GM10248 (cell line): ENCODE data around the gene NSD1.

ENCODE experiments used
- CTCF ChIA-PET: fragments of 300-600 bp; sonication (Branson Sonifier 250); formaldehyde crosslinking; extraction: SDS; loops from one replicate; lab custom pipeline; 2021; ENCODE audit warnings: antibody characterized with exemption; lab: Yijun Ruan, JAX
- POLR2A ChIA-PET: fragments of 350-650 bp; sonication (Branson Sonifier 250); formaldehyde crosslinking; extraction: SDS; loops from one replicate; lab custom pipeline; 2020; ENCODE audit warnings: antibody characterized with exemption; lab: Yijun Ruan, JAX
- DNase-seq: peaks from one replicate; pipeline ENCODE4 v3.0.0; 2012; ENCODE audit errors: extremely low spot score
- TF ChIP-seq, protein P1 (sequence below): IDR thresholded peaks from 2 replicates; pipeline ENCODE4 v1.5.1; 2012; ENCODE audit warnings: mild to moderate bottlenecking, low read depth; ENCODE audit errors: extremely low read depth, missing control alignments, control extremely low read depth

Gene NSD1

DNA sequence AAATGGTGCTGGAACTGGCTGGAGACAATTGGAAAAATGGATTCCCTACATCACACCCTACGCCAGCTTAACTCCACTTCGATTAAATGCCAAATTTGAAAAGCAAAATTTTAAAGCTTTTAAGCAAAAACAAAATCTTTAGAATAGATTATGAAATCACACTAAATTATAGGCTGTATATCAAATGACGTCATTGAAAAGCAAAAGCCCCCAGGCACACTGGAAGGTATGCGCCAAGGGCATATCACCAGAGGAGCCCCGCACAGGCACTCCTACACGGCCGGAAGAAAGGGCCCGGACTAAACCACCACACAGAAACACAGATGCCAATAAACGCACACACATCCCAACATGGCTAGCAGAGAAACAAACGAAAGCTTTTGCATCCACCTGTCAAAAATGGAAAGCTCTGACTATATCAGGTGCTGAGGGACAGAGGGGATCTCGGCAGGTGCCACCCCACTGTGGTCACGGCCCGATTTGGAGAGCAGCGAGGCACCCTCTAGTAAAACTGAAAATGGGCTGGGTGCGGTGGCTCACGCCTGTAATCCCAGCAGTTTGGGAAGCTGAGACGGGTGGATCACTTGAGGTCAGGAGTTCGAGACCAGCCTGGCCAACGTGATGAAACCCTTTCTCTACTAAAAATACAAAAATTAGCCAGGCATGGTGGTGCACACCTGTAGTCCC, 195.1 kb downstream of the NSD1 start:
- ChIA-PET POLR2A (no interaction called here), CTCF (interaction anchor here (1.0 to 4.7 kb wide), 5 partner anchors 9 to 127 kb away, joined by 3 to 20 read pairs (median 10); no protein-coding TSS in a partner anchor)
- DNase-seq: no peak
- TF ChIP-seq, protein P1, sequence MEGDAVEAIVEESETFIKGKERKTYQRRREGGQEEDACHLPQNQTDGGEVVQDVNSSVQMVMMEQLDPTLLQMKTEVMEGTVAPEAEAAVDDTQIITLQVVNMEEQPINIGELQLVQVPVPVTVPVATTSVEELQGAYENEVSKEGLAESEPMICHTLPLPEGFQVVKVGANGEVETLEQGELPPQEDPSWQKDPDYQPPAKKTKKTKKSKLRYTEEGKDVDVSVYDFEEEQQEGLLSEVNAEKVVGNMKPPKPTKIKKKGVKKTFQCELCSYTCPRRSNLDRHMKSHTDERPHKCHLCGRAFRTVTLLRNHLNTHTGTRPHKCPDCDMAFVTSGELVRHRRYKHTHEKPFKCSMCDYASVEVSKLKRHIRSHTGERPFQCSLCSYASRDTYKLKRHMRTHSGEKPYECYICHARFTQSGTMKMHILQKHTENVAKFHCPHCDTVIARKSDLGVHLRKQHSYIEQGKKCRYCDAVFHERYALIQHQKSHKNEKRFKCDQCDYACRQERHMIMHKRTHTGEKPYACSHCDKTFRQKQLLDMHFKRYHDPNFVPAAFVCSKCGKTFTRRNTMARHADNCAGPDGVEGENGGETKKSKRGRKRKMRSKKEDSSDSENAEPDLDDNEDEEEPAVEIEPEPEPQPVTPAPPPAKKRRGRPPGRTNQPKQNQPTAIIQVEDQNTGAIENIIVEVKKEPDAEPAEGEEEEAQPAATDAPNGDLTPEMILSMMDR: no peak

DNA sequence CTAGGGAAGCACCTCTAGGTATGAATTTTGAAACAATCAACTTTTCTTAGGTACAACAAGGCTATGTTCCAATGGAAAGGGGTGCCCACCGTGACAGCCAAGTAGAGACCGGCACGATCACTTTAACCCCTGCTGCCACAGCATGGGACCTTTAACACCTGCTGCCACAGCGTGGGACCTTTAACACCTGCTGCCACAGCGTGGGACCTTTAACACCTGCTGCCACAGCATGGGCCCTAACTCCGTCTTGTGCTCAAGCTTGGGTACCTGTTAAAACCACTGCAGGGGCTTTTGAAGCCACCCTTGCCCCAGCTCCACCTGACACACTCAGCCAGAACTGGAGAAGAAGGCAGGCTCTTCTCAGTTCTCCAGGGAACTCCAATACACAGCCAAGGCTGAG, 196.3 kb downstream of the NSD1 start:
- TF ChIP-seq, protein P1: no peak
- ChIA-PET POLR2A (no interaction called here), CTCF (interaction anchor here (0.8 to 3.5 kb wide), 5 partner anchors 12 to 218 kb away, joined by 3 to 17 read pairs (median 3); partner anchors contain the start of gene MXD3)
- no peak for DNase-seq

DNA sequence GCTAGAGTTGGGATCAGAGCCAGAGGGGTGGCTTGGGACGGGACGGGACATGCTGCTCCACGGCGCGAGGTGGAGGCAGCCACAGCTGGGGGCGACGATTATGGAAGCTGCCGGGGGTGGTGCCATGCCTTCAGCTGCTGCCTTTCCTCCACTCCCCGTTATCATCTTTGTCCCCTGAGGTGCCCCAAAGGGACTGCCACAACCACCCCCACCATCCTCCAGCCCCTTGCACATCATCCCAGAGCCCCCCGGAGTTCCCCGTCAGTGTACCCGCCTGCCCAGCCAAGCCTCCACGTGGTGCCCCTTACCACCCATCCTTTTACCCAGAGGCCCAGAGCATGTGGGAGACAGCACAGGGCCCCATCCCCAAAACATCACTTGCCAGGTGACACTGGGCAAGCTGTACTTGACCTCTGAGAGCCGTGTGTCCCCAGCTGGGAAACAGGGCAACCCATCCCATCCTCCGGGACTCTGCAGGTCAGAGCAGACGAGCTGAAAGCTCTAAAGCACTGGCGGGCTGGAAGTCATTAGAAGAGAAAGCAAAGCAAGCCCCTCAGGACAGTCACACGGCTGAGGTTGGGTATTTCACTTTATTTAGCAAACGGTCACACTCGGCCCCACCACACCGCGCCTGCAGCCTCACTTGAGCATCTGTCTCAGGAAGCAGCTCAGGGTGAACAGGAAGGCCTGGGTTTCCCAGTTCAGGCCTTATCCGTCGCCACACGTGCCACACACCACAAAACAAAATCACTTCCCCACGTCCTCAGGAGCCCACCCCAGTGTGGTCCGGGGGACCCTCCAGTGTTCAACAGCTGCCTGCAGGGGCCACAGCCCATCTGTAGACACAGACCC, 197.6 kb downstream of the NSD1 start:
- no peak for DNase-seq
- TF ChIP-seq, protein P1: no peak
- CTCF ChIA-PET: interaction anchor here (0.9 to 3.5 kb wide), 7 partner anchors 9 to 58 kb away, joined by 3 to 17 read pairs (median 3); partner anchors contain the start of gene MXD3

DNA sequence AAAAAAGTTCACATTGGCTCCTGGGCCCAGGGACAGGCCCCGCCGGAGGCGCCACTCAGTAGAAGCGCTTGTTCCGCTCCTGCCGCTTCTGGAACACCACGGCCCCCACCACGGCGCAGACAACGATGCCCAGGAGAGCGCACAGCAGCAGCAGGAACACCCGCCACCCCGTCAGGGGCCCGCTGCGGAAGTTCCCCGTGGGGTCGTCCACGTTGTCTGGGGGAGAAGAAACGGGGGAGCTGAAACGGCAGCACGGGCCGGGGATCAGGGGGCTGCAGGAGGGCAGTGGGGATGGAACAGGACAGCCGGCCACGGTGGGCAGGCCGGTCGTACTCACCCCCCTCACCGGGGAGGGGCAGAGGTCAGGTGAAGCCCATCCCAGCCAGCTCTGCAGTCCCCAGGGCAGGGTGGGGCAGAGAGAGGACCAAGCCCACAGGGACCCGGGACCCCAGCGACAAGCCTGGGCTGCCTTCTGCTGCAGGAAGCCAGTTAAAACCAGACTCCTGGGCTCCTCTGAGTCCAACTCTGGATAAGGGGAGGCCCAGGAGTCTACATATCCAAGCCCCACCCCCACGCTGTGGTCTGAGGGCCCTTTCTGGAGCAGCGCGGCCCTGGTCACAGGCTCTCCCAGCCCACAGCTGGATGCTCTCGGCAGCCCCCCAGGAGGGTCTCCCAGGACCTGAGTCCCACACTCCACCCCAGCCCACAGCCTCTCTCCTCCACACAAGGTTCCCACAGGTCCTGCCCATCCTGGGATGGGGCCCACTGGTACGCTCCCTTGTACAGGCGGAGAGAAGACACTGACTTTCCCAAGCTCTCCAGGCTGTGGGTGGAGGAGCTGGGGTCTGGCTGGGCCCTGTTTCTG, 198.7 kb downstream of the NSD1 start:
- POLR2A ChIA-PET: no interaction called here
- TF ChIP-seq, protein P1: no peak
- CTCF ChIA-PET: interaction anchor here (1.1 to 3.5 kb wide), 7 partner anchors 9 to 27 kb away, joined by 3 to 17 read pairs (median 3); partner anchors contain the start of genes LMAN2 and MXD3
- no peak for DNase-seq

More for the DNA sequence above, 197.6 kb downstream of the NSD1 start:
- POLR2A ChIA-PET: no interaction called here

DNA sequence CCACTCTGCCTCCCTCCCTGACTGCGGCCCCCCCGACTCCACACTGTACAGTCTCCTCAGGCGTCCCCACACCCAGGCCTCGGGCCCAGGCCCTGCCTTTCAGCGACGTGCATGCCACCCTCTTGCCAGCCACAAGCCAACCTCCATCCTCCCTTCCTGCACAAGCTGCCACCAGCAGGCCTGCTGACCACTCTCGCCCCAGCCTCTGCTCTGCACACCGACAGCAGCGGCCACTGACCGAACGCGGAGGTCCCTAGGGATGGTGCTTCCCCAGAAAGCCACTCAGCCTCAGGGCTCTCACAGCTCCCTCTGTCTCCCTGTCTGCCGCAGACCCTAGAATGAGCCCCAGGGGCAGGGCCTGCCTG, 199.3 kb downstream of the NSD1 start:
- POLR2A ChIA-PET: no interaction called here
- DNase-seq: no peak
- CTCF ChIA-PET: interaction anchor here (1.2 to 3.5 kb wide), 4 partner anchors 9 to 26 kb away, joined by 3 to 17 read pairs (median 5); partner anchors contain the start of genes LMAN2 and MXD3
- TF ChIP-seq, protein P1: no peak
